Measurements from ENCODE around the gene ARHGAP30.

Gene ARHGAP30

DNA sequence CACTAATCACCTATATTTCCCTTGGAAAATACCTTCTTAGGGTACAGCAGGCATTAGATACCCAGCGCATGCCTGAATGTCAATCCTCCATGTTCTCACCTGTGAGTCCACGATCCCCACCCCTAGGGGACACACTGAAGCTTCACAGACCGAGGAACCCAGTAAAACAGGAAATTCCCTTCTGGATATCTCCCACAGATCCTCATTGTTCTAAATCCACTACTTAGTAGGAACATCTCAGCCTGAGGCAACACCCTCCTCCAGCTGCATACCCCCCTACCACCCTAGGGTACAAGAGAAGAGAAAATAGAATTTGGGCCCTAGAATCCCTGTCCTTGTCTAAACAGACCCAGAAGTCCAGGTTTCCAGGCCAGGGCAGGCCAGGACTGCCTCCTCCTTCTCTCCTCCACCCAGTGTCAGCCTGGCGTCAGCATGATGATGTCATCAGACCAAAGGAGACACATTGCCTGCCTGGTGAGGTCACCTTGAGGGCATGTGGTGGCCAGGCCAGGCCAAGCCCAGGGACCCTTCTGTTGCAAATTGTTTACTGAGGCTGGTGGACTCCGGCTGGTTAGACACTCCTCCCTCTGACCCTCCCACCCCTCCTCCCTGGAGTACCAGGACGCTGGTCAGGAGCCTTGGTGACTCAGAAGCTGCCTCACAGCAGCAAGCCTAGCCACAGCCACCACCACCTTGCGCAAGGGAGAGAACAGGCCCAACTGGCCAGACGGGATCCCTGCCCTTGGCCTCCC lies 13.5 kb upstream of the ARHGAP30 start:
- no peak overlapping the region for H3K4me3 ChIP-seq (ENCODE audit: low read depth, low read length, poor library complexity, severe bottlenecking)
- H3K36me3 ChIP-seq (ENCODE audit: insufficient read depth, low read length), result no peaks in the 10 kb centered on the region
- no peaks in the 10 kb centered on the region for H3K79me2 ChIP-seq (ENCODE audit: insufficient read depth, low read length)
- no peaks in the 10 kb centered on the region for H4K20me1 ChIP-seq (ENCODE audit: insufficient read depth, low read length)
- H3K27me3 ChIP-seq (ENCODE audit: insufficient read depth, low read length), result no peaks in the 10 kb centered on the region; the same call in 1 of the 2 replicates
- no peaks in the 10 kb centered on the region for H3F3A ChIP-seq (ENCODE audit: insufficient read depth, low read length)
- no peak overlapping the region for H2AFZ ChIP-seq (ENCODE audit: low read length)
- TF ChIP-seq, protein P1, sequence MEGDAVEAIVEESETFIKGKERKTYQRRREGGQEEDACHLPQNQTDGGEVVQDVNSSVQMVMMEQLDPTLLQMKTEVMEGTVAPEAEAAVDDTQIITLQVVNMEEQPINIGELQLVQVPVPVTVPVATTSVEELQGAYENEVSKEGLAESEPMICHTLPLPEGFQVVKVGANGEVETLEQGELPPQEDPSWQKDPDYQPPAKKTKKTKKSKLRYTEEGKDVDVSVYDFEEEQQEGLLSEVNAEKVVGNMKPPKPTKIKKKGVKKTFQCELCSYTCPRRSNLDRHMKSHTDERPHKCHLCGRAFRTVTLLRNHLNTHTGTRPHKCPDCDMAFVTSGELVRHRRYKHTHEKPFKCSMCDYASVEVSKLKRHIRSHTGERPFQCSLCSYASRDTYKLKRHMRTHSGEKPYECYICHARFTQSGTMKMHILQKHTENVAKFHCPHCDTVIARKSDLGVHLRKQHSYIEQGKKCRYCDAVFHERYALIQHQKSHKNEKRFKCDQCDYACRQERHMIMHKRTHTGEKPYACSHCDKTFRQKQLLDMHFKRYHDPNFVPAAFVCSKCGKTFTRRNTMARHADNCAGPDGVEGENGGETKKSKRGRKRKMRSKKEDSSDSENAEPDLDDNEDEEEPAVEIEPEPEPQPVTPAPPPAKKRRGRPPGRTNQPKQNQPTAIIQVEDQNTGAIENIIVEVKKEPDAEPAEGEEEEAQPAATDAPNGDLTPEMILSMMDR (IDR thresholded peaks at IDR 0.05; ENCODE audit: low read length), result no peak
- no peak for TF ChIP-seq EZH2 (IDR thresholded peaks at IDR 0.05; ENCODE audit: borderline replicate concordance, low read length)
- no peak overlapping the region for H3K9ac ChIP-seq (ENCODE audit: low read length)
- H3K4me1 ChIP-seq (ENCODE audit: insufficient read depth, low read length, severe bottlenecking), result no peaks in the 10 kb centered on the region
- H3K9me3 ChIP-seq (ENCODE audit: low read length), result no peaks in the 10 kb centered on the region
- H3K9me2 ChIP-seq (ENCODE audit: low read depth, low read length), result no peaks in the 10 kb centered on the region
- H3K27ac ChIP-seq (ENCODE audit: low read depth, low read length, poor library complexity, severe bottlenecking), result no peak overlapping the region
- H3K4me2 ChIP-seq (ENCODE audit: low read length), result no peak overlapping the region

DNA sequence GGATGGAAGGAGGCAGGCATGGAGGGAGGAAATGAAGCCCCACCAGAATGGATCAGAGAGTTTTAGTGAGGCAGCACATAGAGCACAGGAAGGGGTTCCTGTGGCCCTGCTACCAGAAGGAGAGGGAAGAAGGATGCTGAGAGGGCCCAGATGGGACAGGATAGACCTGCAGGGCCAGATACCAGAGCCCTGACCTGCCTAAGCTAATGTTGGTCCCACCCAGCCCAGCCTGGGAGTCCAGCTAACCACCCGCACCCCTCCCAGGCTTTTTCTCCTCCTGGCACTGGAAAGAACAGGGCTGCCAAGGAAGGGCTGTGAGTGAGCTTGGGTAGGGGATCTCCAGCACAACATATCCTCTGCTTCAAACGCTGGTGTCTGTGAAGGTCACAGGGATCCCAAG lies 12.8 kb upstream of the ARHGAP30 start:
- H3K4me1 ChIP-seq (ENCODE audit: insufficient read depth, low read length, severe bottlenecking), result no peaks in the 10 kb centered on the region
- H3K27ac ChIP-seq (ENCODE audit: low read depth, low read length, poor library complexity, severe bottlenecking), result no peak overlapping the region
- no peak overlapping the region for H3K4me2 ChIP-seq (ENCODE audit: low read length)

DNA sequence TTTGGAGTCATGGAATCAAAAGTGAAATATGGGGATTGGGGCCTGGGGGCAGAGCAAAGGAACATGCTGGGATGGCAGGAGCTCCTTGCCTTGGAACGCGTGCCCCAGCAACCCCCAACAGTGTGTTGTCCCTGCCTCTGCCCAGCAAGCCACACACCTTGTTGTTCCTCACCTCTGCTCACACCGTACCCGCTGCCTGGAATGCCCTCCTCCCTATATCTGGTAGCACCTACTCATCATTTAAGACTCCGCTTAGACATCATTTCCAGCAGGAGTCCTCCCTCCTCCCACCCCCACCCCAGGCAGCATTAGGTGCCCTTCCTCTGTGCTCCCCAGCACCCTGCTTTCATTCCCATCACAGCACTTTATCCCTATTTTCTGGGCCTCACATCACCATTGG lies 11.8 kb upstream of the ARHGAP30 start:
- Histone ChIP-seq H3K36me3 (ENCODE audit: insufficient read depth, low read length) (no peaks in the 10 kb centered on the region), H3F3A (ENCODE audit: insufficient read depth, low read length) (no peaks in the 10 kb centered on the region), H3K27ac (ENCODE audit: low read depth, low read length, poor library complexity, severe bottlenecking) (no peak overlapping the region), H3K9me3 (ENCODE audit: low read length) (no peaks in the 10 kb centered on the region), H3K79me2 (ENCODE audit: insufficient read depth, low read length) (no peaks in the 10 kb centered on the region), H3K4me1 (ENCODE audit: insufficient read depth, low read length, severe bottlenecking) (no peaks in the 10 kb centered on the region), H3K9ac (ENCODE audit: low read length) (no peak overlapping the region), H3K4me3 (ENCODE audit: low read depth, low read length, poor library complexity, severe bottlenecking) (no peak overlapping the region), H4K20me1 (ENCODE audit: insufficient read depth, low read length) (no peaks in the 10 kb centered on the region), H3K27me3 (ENCODE audit: insufficient read depth, low read length) (no peaks in the 10 kb centered on the region; the same call in 1 of the 2 replicates), H3K4me2 (ENCODE audit: low read length) (no peak overlapping the region), H2AFZ (ENCODE audit: low read length) (no peak overlapping the region), H3K9me2 (ENCODE audit: low read depth, low read length) (no peaks in the 10 kb centered on the region)
- TF ChIP-seq, protein P1 (IDR thresholded peaks at IDR 0.05; ENCODE audit: low read length), result no peak
- no peak for TF ChIP-seq EZH2 (IDR thresholded peaks at IDR 0.05; ENCODE audit: borderline replicate concordance, low read length)

More for the DNA sequence above, 12.8 kb upstream of the ARHGAP30 start:
- Histone ChIP-seq H3K9me3 (ENCODE audit: low read length) (no peaks in the 10 kb centered on the region), H3K79me2 (ENCODE audit: insufficient read depth, low read length) (no peaks in the 10 kb centered on the region), H3K27me3 (ENCODE audit: insufficient read depth, low read length) (no peaks in the 10 kb centered on the region; the same call in 1 of the 2 replicates), H4K20me1 (ENCODE audit: insufficient read depth, low read length) (no peaks in the 10 kb centered on the region), H3K9me2 (ENCODE audit: low read depth, low read length) (no peaks in the 10 kb centered on the region), H2AFZ (ENCODE audit: low read length) (no peak overlapping the region), H3F3A (ENCODE audit: insufficient read depth, low read length) (no peaks in the 10 kb centered on the region), H3K4me3 (ENCODE audit: low read depth, low read length, poor library complexity, severe bottlenecking) (no peak overlapping the region), H3K36me3 (ENCODE audit: insufficient read depth, low read length) (no peaks in the 10 kb centered on the region), H3K9ac (ENCODE audit: low read length) (no peak overlapping the region)
- TF ChIP-seq, protein P1 (IDR thresholded peaks at IDR 0.05; ENCODE audit: low read length), result no peak
- no peak for TF ChIP-seq EZH2 (IDR thresholded peaks at IDR 0.05; ENCODE audit: borderline replicate concordance, low read length)

Data from OCI-LY1 (cell line).